ENCODE measurements around the gene MGST2. TPM values are rescaled to one million over a fixed set of nuclear protein-coding genes. Genes with fewer than 3 reads are reported as not detected.

The MGST2 gene
- polyA plus RNA-seq, 1 donor (not counting 4 experiments of a cell fraction or from before 2014, with no cell fraction given) = 57.6 TPM

- no peak overlapping the region for H3K27ac ChIP-seq (ENCODE audit: control insufficient read depth, insufficient read depth, low read length)
- no peak overlapping the region for H3K9ac ChIP-seq (ENCODE audit: control insufficient read depth, extremely low read depth, insufficient read depth, low read length)
- dilution Hi-C loops (cut with MboI; ENCODE audit: extremely low pct_ligation_motif_present, low sequenced_read_pairs) = no loop called here
- no peak overlapping the region for H3K4me3 ChIP-seq (ENCODE audit: control insufficient read depth in 2 of 3, extremely low read depth in 1 of 3, insufficient read depth in 2 of 3, low read depth in 1 of 3, low read length in 3 of 3)
- H2AFZ ChIP-seq (ENCODE audit: control insufficient read depth, low read length) = peak overlapping the region; percentile 86
- no peak for DNase-seq (ENCODE audit: low read depth, low spot score)
- TF ChIP-seq CTCF (optimal IDR thresholded peaks at IDR 0.05 in 1 of 3, IDR thresholded peaks at IDR 0.05 in 1 of 3, conservative IDR thresholded peaks at IDR 0.05 in 1 of 3; ENCODE audit: extremely low read depth in 1 of 3, insufficient read depth in 2 of 3, low read length in 3 of 3) (no peak), EZH2 (IDR thresholded peaks at IDR 0.05; ENCODE audit: low read length) (no peak)
- FAIRE-seq = peak; percentile 66
- no peaks in the 10 kb centered on the region for H4K20me1 ChIP-seq (ENCODE audit: control insufficient read depth, extremely low read depth, insufficient read depth, low read length)
- no peaks in the 10 kb centered on the region for H3K79me2 ChIP-seq (ENCODE audit: control insufficient read depth, insufficient read depth, low read length)
- H3K4me1 ChIP-seq (ENCODE audit: control insufficient read depth, extremely low read depth, insufficient read depth, low read length) = peaks cover 13% of the 10 kb centered on the region
- no peaks in the 10 kb centered on the region for H3K9me1 ChIP-seq (ENCODE audit: control insufficient read depth, extremely low read depth, insufficient read depth, low read length)
- no peaks in the 10 kb centered on the region for H3K36me3 ChIP-seq (ENCODE audit: control insufficient read depth in 2 of 2, extremely low read depth in 1 of 2, insufficient read depth in 2 of 2, low read length in 2 of 2)
- peak overlapping the region; percentile 31 for H3K4me2 ChIP-seq (ENCODE audit: control insufficient read depth, extremely low read depth, insufficient read depth, low read depth, low read length)
- no peaks in the 10 kb centered on the region for H3K9me3 ChIP-seq (ENCODE audit: control insufficient read depth, low read depth, low read length)
- H3K27me3 ChIP-seq (ENCODE audit: control insufficient read depth, extremely low read depth, insufficient read depth, low read length) = peaks cover 8% of the 10 kb centered on the region
Observed at GRCh38 chr4:139740121-139740520, 74.5 kb downstream of the MGST2 start.

GRCh38 chr4:139740531-139741041, 75.0 kb downstream of the MGST2 start:
- peaks cover 11% of the 10 kb centered on the region for H3K4me1 ChIP-seq (ENCODE audit: control insufficient read depth, extremely low read depth, insufficient read depth, low read length)
- H4K20me1 ChIP-seq (ENCODE audit: control insufficient read depth, extremely low read depth, insufficient read depth, low read length) = no peaks in the 10 kb centered on the region
- H3K9ac ChIP-seq (ENCODE audit: control insufficient read depth, extremely low read depth, insufficient read depth, low read length) = no peak overlapping the region
- H3K4me2 ChIP-seq (ENCODE audit: control insufficient read depth, extremely low read depth, insufficient read depth, low read depth, low read length) = peak overlapping the region; percentile 31
- H3K9me3 ChIP-seq (ENCODE audit: control insufficient read depth, low read depth, low read length) = no peaks in the 10 kb centered on the region
- peak overlapping the region; percentile 86 for H2AFZ ChIP-seq (ENCODE audit: control insufficient read depth, low read length)
- peaks cover 4% of the 10 kb centered on the region for H3K27me3 ChIP-seq (ENCODE audit: control insufficient read depth, extremely low read depth, insufficient read depth, low read length)
- H3K79me2 ChIP-seq (ENCODE audit: control insufficient read depth, insufficient read depth, low read length) = no peaks in the 10 kb centered on the region
- peak; percentile 36 to 62 (median 53) for TF ChIP-seq CTCF (optimal IDR thresholded peaks at IDR 0.05 in 1 of 3, IDR thresholded peaks at IDR 0.05 in 1 of 3, conservative IDR thresholded peaks at IDR 0.05 in 1 of 3; ENCODE audit: extremely low read depth in 1 of 3, insufficient read depth in 2 of 3, low read length in 3 of 3)
- TF ChIP-seq EZH2 (IDR thresholded peaks at IDR 0.05; ENCODE audit: low read length) = no peak
- H3K9me1 ChIP-seq (ENCODE audit: control insufficient read depth, extremely low read depth, insufficient read depth, low read length) = no peaks in the 10 kb centered on the region
- H3K4me3 ChIP-seq (ENCODE audit: control insufficient read depth in 2 of 3, extremely low read depth in 1 of 3, insufficient read depth in 2 of 3, low read depth in 1 of 3, low read length in 3 of 3) = no peak overlapping the region
- H3K27ac ChIP-seq (ENCODE audit: control insufficient read depth, insufficient read depth, low read length) = no peak overlapping the region
- FAIRE-seq (peak; percentile 79), DNase-seq (ENCODE audit: low read depth, low spot score) (peak; percentile 15)
- H3K36me3 ChIP-seq (ENCODE audit: control insufficient read depth in 2 of 2, extremely low read depth in 1 of 2, insufficient read depth in 2 of 2, low read length in 2 of 2) = no peaks in the 10 kb centered on the region
- dilution Hi-C loops (cut with MboI; ENCODE audit: extremely low pct_ligation_motif_present, low sequenced_read_pairs) = no loop called here

Measured in keratinocyte (primary cell).